ENCODE data around the gene FAAH.

FAAH gene

DNA sequence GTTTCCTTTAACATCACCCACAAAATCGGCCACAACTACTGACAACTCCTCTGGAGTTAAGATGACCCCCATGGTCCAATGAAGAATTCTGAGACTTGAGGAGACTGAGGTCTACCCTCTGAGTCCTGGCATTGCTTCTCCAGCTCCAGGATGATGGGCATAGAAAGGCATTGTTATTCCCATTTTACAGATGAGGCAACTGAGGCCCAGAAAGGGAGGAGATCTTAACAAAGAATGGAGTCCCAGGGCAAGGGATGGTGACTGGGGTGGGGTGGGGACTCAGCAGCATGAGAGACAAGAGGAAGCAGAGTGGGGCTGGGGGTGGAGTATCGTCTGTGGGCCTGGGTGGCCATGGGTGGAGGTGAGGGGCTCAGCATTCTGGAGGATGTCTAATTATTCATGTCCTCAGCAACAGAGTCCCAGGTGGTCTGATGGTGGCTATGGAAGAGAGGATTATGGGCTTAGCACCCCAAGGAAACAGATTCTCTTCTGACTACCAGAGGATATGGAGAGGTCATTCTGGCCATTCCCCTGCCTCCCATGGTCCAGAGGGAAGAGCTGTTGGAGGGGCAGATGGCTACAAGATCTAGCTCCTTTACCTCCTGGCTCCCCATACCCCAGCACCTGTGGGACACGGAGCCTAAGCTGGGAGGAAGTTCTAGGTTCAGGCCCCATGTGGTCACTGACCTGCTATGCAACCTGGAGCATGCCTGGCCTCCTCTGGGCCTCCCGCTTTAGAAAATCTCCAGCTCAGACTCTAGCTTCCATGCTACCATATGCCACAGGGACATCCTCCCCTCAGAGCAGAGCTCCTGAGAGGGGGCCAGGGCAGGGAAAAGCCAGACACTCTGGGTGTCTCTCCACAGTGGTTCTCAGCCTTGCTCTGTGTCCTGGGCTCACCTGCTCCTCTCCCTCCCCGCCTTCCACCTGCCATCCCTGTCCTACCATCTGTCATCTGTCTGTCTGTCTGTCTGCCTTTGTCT, 58.1 kb downstream of the FAAH start:
- no peak for DNase-seq

DNA sequence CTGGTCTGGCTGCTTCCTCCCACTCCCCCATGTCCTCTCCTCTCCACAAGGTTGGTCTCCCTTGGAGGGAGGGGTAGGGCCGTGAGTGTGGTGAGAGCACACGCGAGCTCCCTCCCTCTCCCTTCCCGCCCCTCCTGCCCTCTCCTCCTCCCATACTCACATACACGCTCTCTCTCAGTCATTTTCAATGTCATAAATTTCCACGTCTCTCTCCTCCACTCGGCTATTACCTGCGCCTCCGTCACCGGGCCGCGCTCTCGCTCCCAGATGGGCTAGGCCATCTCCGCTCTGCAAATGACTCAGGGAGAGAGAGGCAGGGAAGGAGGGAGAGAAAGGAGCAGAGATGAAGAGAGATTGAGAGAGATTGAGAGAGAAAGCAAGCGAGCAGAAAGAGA, 58.8 kb downstream of the FAAH start:
- no peak for DNase-seq

DNA sequence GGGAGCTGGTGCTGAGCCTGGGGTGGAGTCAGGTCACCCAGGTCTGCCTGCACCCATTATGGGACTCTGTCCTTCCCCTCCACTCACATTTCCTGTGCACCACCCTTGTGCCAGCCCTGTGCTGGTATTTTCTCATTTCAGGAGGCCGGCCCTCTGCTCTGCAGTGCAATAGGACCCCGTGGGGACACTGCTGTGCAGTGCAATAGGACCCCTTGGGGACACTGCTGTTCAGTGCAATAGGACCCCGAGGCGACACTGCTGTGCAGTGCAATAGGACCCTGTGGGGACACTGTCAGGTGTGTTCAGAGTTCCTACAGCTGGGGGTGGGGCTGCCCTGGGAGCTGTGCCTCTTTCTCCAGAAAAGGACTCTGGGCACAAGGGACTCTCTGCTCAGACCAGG, 59.3 kb downstream of the FAAH start:
- no peak for DNase-seq

DNA sequence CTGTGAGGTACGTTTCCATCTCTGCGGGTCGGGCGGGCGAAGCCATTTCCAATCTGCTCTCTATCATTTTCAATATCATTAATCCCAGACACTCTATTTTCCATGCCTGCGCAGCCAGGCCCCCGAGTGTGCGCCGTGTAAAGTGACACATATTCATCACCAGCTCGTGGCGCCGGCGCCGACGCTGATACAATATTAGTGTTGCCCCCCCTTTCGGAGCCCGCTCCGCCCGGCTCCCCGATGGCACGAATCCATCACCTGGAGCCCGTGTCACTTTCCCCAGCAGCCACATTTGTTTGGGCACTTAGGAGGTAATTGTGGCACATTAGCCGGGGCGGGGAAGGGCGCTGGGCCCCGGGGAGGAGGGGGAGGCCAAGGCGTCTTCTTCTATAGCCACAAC, 61.8 kb downstream of the FAAH start:
- DNase-seq = no peak

DNA sequence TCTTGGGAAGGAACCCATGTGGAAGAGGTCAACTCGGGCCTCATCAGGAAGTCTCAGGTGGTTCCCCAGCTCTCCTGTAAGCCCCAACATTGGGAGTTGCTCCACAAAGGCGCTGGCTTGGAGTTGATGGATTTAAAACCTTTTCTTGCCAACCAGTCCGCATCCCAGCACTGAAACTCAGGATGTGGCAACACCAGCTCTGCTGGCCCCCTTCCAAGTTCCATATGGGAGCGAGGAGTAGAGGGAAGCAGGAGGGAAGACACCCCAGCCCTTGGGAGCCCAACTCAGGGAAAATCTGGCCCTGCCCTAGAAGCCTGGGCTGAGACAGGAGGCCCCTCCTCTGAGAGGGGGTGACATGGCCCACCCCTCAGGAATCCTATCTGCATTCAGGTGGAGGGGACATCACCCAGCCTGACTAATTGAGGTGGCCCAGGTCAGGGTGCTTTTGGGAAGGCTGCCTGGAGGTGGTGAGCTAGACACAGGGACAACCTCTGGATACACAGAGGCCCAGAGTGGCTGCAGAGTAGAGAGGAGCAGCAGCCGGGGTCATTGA, 62.4 kb downstream of the FAAH start:
- DNase-seq = no peak

DNA sequence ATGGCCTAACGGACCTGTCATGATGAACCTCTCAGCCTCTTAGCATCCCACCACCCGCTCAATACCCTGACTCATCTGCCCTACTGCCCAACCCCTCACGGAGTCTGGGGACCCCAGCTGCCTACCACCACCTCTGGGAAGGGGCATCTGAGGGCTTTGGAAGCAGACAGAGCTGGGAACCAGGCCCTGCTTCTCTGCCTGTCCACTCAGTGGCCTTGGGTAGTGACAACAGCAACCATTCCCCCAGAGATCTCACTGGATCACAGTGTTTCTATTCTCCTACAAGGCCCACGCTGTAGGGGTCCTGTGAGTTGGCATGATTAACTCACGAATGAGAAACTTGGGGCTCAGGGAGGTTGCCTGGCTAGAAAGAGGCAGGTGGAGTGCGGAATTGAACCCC, 63.1 kb downstream of the FAAH start:
- DNase-seq = no peak

DNA sequence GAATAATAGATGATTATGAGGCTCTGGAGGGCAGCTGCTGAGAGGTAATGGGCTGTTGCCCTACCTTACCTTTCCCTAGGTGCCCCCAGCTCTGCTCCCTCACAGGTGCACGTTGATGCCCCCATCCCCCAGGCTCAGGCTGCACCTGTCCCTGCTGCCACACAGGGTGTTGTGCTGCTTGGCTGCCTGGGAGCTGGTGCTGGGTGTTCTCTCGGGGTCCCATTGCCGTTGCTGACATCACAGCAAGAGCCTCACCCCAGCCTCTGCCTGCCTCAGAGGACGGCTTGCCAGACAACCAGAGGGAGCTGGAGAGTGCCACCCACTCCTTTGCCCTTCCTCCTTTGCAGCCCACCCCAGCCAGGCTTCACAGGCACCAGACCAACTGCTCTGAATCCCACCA, 64.1 kb downstream of the FAAH start:
- DNase-seq = no peak

DNA sequence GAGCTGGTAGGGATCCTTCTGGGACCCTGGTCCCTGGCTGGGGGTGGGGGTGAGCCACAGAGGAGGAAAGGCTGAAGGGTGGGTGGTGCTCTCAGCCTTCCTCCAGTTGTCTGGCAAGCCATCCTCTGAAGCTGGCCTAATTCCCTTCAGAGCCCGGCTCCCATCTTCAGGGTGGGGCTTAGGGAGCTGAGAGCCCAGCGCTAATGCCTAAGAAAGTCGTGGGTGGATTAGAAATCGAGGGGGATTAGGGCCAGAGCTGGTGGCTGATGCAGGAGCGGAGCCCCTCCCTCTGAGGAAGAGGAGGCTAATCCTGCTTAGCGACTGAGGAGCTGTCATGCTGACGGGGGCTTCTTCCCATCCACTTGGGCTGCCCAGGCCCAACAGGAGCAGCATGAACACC, 64.7 kb downstream of the FAAH start:
- DNase-seq = no peak

DNA sequence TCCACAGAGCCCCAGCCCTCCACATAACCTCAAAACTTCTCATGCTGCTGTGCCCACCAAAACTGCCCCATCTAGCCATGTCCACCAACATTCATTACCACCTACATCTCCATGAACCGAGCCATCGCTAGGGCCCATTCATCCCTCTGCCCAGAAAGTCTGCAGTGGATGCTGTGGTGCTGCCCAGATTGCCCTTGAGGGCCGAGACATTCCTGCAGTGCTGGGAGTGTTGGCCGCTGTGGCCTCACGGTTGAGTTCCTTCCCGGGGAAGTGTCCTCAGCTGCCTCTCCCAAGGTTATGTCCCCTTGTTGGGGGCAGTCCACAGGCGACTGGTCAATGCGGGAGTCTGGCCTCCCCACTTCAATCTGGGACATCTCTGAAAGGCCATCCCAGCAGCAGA, 65.2 kb downstream of the FAAH start:
- DNase-seq = no peak

DNA sequence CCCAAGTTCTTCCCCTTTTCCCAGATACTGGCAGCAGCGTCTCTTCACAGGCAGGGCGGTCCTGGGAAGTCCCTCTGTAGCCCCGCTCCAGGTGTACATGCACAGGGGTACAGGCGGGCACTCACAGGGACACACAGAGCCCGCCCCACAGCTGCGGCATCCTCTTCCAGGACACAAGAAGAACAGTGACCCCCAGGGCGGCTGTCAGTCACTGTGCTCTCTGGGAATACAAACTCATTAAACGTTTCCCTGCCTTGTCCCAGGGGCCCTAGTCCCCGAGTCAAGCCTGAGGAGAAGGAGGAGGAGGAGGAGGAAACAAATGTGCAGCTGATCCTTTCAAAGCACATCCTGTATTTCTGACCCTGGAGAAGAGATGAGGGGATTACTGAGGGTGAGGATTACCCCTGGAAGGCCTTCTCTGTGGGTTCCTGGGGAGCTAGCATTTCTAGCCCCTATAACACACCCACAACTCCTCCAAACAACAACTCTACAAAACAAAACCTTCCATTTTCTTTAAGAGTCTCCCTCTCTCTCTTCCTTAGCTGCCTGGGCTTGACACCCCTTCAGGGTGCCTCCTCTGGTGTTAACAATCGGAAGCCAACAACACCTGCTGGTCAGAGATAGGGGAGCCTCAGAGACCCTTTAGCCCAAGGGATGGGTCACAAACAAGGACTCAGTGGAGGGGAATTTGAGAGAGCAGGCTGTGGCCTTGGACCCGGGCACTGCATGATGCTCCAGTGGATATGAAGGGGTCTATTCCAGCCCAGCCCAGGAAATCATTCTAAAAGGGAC, 67.1 kb downstream of the FAAH start:
- DNase-seq = no peak

DNA sequence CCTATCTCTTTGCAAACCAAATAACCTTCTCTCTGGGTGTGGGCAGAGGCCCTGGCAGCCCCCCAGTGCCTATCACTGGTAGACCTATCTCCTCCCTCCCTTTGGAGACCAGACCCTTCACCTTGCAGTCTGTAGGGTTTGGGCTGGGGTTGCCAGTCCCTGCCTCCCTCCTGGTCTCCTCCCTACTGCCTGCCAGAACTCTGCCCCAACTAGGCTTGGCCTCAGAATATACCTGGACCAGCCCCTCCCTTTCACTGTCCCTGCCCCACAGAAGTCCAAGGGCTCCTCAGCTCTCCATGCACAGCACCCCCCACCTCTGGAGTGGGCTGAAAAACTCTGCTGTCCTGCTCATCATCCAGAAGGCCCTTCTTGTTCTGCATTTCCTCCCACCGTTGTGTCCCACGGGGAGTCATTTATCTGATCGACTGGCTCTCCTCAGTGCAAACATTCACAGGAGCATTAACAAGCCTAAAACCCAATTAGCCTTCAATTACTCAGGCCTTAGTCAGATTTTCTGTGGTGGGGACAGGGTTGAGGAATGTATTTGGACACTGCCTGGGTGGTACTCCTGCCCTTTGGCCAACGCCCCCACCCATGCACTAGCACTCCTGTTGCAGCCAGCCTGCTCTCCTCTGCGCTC, 67.8 kb downstream of the FAAH start:
- no peak for DNase-seq
